GM18951 (cell line): ENCODE results near the gene CFD.
"Not testable (repeated sequence)": the region's sequence is repeated elsewhere in the genome, so short reads cannot be mapped to it uniquely, and the experiment has no call there.

ENCODE experiments used
- POLR2A ChIP-seq: IDR thresholded peaks from 4 replicates; pipeline ENCODE4 v1.6.1; 2011; ENCODE audit warnings: mild to moderate bottlenecking; ENCODE audit not compliant: insufficient read length, insufficient read depth; ENCODE audit errors: extremely low read depth
- in situ Hi-C: fragments of 300-500 bp; cut with MboI; formaldehyde crosslinking; loops from one replicate; pipeline ENCODE4 v1.12.0; 2022; ENCODE audit warnings: low sequenced_read_pairs, mixed read lengths, inconsistent platforms; ENCODE audit not compliant: unreplicated experiment

Gene CFD

DNA sequence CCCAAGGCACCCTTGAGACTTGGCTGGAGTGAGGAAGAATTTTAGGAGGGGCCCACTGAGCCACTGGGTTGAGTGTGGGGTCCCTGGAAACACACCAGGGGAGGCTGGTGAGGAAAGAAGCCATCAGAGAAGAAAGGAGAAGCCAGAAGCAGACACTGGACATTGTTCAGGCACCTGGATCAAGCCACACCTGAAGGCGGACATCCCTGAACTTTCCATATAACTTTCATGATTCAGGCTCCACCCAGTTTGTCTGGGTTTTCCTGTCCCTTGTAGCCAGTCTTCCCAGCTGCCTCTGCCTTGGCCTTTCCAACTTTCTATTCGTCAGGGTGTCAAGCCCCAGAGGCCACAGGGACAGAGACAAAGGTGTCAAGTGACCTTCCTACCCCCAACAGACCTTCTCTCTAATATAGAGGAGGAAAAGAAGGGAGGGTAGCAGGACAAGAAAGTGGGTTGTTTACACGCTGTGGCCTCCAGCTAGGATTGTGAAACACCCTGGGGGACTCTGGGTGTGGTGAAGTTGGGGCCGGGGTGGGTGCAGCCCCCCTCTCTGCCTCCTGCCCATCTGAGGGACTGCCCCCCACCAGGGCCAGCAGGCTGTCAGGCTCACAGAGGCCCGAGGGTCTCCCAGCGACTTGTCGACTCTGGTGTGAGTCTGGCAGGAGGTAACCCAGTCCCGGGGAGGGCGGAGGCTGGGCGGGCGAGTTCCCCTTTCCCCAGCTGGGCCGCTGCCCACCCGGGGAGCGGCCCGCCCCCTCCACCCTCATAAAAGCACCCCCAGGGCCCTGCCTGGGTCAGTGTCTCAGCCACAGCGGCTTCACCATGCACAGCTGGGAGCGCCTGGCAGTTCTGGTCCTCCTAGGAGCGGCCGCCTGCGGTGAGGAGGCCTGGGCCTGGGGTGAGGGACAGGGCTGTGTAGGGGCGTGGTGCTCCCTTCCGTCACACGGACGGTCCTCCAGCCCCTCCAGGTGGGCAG lies at the start of gene CFD:
CFD (plus strand) TSS at position 797 of the 976 bp plus-strand sequence; CDS start at position 823, 26 bp downstream.
- in situ Hi-C loops: no loop called here
- TF ChIP-seq POLR2A: no peak

GRCh38 chr19:810077-810855 lies 49.2 kb upstream of the CFD start:
- TF ChIP-seq POLR2A: no peak
- in situ Hi-C loops: no loop called here

GRCh38 chr19:810883-811489 lies 48.5 kb upstream of the CFD start:
- in situ Hi-C loops: no loop called here
- no peak for TF ChIP-seq POLR2A

DNA sequence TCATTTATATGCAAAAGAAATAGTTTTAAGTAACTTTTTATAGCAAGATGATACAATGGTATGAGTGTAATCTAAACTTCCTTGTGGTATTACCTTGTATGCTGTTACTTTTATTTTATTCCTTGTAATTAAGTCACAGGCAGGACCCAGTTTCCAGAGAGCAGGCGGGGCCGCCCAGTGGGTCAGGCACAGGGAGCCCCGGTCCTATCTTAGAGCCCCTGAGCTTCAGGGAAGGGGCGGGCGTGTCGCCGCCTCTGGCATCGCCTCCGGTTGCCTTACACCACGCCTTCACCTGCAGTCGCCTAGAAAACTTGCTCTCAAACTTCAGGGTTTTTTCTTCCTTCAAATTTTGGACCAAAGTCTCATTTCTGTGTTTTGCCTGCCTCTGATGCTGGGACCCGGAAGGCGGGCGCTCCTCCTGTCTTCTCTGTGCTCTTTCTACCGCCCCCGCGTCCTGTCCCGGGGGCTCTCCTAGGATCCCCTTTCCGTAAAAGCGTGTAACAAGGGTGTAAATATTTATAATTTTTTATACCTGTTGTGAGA lies 47.9 kb upstream of the CFD start:
- in situ Hi-C loops: no loop called here
- TF ChIP-seq POLR2A: no peak

DNA sequence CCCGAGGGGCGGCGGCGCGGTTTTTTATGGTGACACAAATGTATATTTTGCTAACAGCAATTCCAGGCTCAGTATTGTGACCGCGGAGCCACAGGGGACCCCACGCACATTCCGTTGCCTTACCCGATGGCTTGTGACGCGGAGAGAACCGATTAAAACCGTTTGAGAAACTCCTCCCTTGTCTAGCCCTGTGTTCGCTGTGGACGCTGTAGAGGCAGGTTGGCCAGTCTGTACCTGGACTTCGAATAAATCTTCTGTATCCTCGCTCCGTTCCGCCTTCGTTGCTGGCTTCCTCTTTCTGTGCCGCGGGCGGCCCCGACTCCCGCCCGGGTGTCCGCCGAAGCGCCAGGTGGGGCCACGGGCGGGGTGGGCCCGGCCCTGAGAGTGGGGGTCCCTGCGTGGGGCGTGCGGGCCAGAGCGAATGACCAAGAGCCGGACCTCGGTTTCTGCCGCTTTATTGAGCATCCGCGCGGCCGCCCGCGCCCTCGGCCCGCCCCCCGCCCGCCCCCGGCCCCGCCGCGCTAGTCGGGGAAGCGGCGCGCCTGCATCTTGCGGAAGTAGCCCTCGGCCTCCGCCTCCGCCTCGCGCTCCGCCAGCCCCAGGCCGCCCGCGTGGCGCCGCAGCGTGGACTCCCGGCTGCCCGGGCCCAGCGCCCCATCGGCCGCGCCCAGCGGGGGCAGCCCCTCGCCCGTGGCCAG lies 47.3 kb upstream of the CFD start:
- in situ Hi-C loops: no loop called here
- no peak for TF ChIP-seq POLR2A

DNA sequence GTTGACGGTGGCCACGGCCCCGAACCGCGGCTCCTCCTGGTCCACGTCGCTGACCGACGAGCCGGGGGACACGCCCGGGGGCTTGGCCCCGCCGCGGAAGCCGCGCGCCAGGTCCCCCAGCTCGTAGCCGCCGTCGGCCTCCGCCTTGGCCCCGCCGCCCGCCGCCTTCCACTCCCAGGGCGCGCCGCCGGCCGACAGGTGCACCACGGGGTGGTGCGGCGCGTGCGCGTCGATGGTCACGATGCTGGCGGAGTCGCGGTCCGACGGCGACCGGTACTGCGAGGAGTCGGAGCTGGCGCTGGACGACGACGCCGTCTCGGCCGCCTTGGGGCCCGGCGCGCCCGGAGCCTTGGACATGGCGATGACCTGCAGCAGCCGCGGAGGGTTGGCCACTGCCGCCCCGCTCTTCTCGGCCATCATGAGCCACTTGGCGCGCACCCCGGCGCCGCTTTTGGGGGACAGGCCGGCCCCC lies 46.7 kb upstream of the CFD start:
- TF ChIP-seq POLR2A: no peak
- in situ Hi-C loops: no loop called here

GRCh38 chr19:813219-814151 lies 46.0 kb upstream of the CFD start:
- peak; percentile 6 for TF ChIP-seq POLR2A
- in situ Hi-C loops: no loop called here

- peak; percentile 22 for TF ChIP-seq POLR2A
- in situ Hi-C loops: no loop called here
Measured at GRCh38 chr19:814152-815078, 45.0 kb upstream of the CFD start.

GRCh38 chr19:815079-815774 lies 44.2 kb upstream of the CFD start:
- TF ChIP-seq POLR2A: no peak
- in situ Hi-C loops: no loop called here

DNA sequence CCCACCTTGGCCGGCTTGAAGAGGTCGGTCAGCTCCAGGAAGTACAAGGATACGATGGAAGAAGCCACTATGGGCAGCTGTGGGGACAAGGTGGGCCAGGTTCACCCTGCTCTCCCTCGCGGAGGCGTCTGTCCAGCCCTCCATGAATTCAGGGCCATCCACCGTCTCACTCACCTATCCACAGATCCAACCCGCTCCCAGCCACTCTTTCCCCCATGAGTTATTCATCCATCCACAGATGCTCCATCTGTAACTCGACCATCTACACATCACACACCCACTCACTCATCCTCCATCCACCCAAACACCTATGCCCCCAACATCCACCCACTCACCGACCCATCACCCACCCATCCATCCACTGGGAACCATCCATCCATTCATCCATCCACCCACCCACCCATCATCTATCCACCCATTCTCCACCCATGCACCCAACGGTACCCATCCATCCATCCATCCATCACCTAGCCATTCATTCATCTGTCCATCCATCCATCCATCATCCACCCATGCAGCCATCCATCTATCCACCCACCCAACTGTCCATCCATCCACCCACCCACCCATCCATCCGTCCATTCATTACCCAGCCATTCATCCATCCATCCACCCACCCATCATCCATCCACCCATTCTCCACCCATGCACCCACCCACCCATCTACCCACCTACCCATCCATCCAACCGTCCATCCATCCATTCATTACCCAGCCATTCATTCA lies 43.5 kb upstream of the CFD start:
- in situ Hi-C loops: no loop called here
- no peak for TF ChIP-seq POLR2A

GRCh38 chr19:816500-816857 lies 43.0 kb upstream of the CFD start:
- in situ Hi-C loops: no loop called here
- no peak for TF ChIP-seq POLR2A

- in situ Hi-C loops: not testable (repeated sequence)
Measured at GRCh38 chr19:820212-820611, 39.3 kb upstream of the CFD start.
